ENCODE data around the gene STRADA. TPM values are rescaled to one million over a fixed set of nuclear protein-coding genes. Genes with fewer than 3 reads are reported as not detected.

STRADA gene
- total and polyA plus RNA-seq, 10 of the 15 experiments (the other 5 are each of a cell fraction or from before 2014, with no cell fraction given) = 13.3 to 54.1 (median 44.0) TPM

- H4K20me1 ChIP-seq (ENCODE audit: control insufficient read depth, insufficient read depth) = no peaks in the 10 kb centered on the region
Measured at GRCh38 chr17:63786117-63786516, 44.5 kb upstream of the STRADA start.

More at GRCh38 chr17:63786117-63786516, 44.5 kb upstream of the STRADA start:
- no peak for DNase-seq (ENCODE audit: low read depth, low spot score)
- ATAC-seq = no peak
- TF ChIP-seq RELA (IDR thresholded peaks at IDR 0.05; ENCODE audit: borderline replicate concordance, partially characterized antibody) = no peak
- no peak for TF ChIP-seq RBBP5 (conservative IDR thresholded peaks at IDR 0.05)
- TF ChIP-seq GATAD2B (conservative IDR thresholded peaks at IDR 0.05; ENCODE audit: low read depth) = no peak
- TF ChIP-seq SMAD1 (IDR thresholded peaks at IDR 0.05; ENCODE audit: low read depth, partially characterized antibody) = no peak
- no peak for TF ChIP-seq CHD2 (IDR thresholded peaks at IDR 0.05; ENCODE audit: borderline replicate concordance, low read depth, low read length)
- no peak for TF ChIP-seq ZBTB40 (IDR thresholded peaks at IDR 0.05; ENCODE audit: borderline replicate concordance)
- TF ChIP-seq CBFB (IDR thresholded peaks at IDR 0.05; ENCODE audit: low read depth) = no peak
- no peak for TF ChIP-seq STAT1 (conservative IDR thresholded peaks at IDR 0.05)
- TF ChIP-seq CBX3 (IDR thresholded peaks at IDR 0.05; ENCODE audit: borderline replicate concordance, low read depth) = no peak
- no peaks in the 10 kb centered on the region for H3K9me3 ChIP-seq (replicated peaks; ENCODE audit: control insufficient read depth, insufficient read depth, low read length)
- CTCF ChIA-PET = interaction anchor here (0.7 to 4.0 kb wide), 2 partner anchors 11 to 80 kb away, joined by 3 to 10 read pairs; no protein-coding TSS in a partner anchor
- H3K79me2 ChIP-seq (ENCODE audit: control insufficient read depth, insufficient read depth, low read length) = peaks cover 43% of the 10 kb centered on the region
- peaks cover 8% of the 10 kb centered on the region; the same call in 1 of the 2 replicates for H3K4me1 ChIP-seq (ENCODE audit: control insufficient read depth, insufficient read depth, low read length)
- FAIRE-seq = no peak
- RAD21 ChIA-PET (ENCODE audit: unreplicated experiment) = interaction anchor here (0.8 kb wide), 1 partner anchor 12 kb away, joined by 3 read pairs; no protein-coding TSS in a partner anchor
- H2AFZ ChIP-seq (ENCODE audit: control insufficient read depth, low read depth, low read length) = no peak overlapping the region
- intact Hi-C loops (cut with micrococcal nuclease; ENCODE audit: unreplicated experiment) = no loop called here
- 95% methylated on average over 1 of the region's 1 CpG for whole genome bisulfite sequencing (ENCODE audit: insufficient coverage, insufficient replicate concordance, low lambda C conversion rate, missing lambda C conversion rate)
- H3K9ac ChIP-seq (ENCODE audit: control insufficient read depth, insufficient read depth, low read length) = no peak overlapping the region
- no TSS peak for BruUV-seq (replicated peaks)
- POLR2A ChIA-PET = interaction anchor here (0.6 to 5.6 kb wide), 4 partner anchors 10 to 53 kb away, joined by 3 to 49 read pairs (median 4); partner anchors contain the start of genes CCDC47 and DDX42
- H3K27me3 ChIP-seq (replicated peaks in 1 of 2; ENCODE audit: control insufficient read depth in 2 of 2, insufficient read depth in 2 of 2, low read length in 1 of 2) = no peaks in the 10 kb centered on the region
- in situ Hi-C loops (cut with MboI) = no loop called here
- H3K4me2 ChIP-seq (ENCODE audit: control insufficient read depth, insufficient read depth) = no peak overlapping the region
- no peak overlapping the region for H3K27ac ChIP-seq (ENCODE audit: control insufficient read depth, insufficient read depth)
- H3K36me3 ChIP-seq (ENCODE audit: control insufficient read depth in 2 of 2, insufficient read depth in 2 of 2, low read length in 1 of 2) = peaks cover 4 to 10% of the 10 kb centered on the region in 2 experiments
- H3K4me3 ChIP-seq = no peak overlapping the region
- SMC1A ChIA-PET (ENCODE audit: uncharacterized antibody, unreplicated experiment) = interaction anchor here (1.0 to 1.4 kb wide), 3 partner anchors 19 to 91 kb away, joined by 3 read pairs; no protein-coding TSS in a partner anchor
